NCI-H2107 treated with DMSO at 0.1 percent for 48 hours (cell line): Measurements from ENCODE around the gene HPCA.

Experiments
- DNase-seq: peaks from one replicate; lab custom pipeline; 2025; ENCODE audit not compliant: unreplicated experiment; lab: John Stamatoyannopoulos, UW

Gene HPCA

DNA sequence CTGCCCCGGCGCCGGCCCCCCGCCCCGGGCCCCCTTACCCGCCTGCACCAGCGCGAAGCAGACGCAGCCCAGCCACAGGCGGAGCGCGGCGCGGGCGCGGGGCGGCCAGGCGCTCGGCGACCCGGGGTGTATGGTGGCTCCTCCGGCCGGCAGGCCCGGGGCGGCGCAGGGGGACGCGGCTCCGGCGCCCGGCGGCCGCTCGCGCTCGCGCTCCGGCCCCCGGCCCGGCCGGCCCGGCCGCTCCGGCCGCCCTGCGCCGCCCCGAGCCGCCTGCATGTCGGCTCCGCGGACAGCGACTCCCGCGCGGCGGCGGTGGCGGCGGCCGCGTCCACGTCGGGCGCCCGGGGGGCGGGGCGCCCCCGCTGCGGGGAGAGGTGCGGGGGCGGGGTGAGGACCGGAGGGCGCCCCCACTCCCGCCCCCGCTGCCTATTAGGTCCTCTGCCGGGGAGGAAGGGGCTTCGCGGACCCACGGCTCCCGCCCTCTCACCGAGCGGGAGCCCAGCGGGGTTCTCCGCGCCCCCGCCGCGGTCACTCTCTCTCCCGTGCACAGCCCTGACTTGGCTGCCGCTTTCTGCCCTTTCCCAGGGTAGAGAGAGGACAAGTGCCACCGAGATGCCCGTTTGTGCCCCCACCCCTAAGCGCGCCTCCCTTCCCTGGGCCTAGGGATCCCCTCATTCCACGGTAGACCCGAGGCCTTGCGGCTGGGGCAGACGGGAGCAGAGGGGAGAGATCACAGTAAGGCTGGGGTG lies 15.5 kb upstream of the HPCA start, which contains the start of gene FNDC5:
Gene FNDC5 (minus strand): TSS at position 298 of the 749 bp plus-strand sequence.
- DNase-seq: no peak

DNA sequence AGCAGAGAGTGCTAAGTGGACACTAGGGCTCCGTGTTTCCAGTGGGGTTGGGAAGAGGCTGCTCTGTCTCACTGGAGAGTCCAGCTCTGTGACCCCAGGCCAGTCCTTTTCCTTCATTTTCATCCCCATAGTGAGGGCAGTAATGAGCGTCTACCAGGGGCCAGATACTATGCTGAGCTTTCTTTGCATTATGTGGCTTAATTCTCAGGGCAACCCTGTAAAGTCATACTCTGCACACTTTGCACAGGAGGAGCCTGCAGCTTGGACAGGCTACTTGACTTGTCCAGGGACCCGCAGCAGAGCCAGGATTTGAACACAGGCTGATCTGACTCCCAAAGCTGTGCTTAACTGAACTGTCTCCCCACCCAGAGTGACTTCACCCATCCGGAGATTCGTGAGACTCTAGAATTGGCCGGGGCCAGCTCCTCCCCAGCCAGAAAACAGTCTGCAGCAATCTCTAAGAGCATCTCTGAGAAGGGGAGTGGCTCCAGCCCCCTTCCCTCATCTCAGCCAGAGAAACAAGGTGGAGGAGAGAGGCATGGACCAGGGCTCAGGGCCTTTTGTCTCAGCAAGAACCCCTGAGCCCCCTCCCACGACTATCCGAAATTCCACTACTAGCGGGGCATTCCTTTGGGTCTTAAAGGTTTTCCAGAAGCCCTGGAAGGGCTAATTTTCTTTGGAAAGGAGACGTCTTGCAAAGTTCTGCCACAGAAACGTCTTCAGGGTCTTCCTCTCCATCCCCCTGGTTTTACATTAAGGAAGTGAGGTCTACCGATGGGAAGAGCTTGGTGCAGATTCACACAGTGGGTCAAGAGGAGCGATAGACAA lies 14.7 kb upstream of the HPCA start:
- no peak for DNase-seq

DNA sequence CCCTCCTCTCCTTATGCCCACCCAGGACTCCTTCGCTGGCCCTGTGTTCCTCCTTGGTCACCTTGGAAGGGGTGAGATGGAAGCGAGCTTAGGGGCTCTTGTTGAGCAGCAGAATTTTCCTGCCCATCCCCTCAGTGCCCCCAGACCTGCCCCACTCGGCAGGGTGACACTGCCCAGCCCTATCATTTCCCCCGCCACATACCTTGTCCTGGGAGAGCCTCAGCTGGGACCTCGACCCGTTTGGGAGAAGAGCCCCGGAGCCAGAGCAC lies 14.2 kb upstream of the HPCA start:
- DNase-seq: no peak

DNA sequence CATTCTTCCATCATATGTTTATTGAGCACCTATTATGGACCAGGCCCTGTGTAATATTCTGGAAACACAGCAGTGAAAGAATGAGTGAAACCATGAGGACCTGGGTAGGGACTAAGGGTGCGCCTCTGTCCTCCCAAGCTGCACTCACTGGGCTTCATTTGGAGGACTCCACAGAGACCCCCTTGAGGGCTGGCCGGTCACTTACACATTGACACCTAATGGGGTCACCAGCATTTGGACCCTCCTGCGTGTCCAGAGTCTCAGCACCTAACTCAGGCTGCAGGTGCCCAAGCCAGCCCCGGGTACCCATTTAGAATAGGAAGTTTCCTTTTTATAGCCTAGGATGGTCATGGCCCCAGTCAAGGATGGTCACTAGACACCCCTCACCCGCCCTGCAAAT lies 12.8 kb upstream of the HPCA start:
- DNase-seq: no peak

DNA sequence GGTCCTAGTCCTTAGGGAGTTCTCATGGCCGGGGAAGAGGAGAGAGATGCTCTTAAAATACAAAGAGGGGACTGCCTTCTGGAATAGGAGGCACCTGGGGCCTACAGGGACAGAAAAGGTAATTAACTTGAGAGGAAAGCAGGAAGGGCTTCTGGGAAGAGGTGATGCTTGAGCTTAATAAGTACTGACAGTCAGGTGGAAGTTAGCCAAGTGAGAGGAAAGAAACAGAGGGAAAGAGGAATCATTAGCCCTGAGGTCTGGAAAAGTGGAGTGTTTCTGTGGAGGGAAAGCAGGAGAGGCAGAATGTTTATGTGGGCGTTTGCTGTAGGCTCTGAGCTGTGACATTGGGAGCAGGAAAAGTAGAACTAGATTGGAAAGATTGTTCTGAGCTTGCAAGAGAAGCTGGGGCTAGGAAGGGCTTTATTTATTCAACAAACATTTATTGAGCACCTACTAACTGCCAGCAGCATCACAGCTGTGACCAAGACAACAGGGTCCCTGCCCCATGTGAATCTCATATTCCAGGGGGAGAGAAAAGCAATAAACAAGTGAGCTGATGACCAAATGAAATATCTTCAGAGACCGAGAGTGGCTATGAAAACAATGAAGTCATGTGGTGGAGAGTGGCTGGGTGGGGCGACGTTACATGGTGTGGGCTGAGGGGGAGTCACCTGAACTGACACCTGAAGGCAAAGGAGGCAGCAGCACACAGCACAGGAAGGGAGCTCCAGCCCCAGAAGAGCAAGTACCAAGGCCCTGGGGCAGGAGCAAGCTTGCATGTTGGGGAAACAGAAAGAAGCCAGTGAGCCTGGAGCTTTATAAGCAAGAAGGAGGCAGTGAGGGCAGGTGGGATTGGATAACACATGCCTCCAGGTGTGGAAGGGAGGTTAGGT lies 11.2 kb upstream of the HPCA start:
- DNase-seq: no peak

DNA sequence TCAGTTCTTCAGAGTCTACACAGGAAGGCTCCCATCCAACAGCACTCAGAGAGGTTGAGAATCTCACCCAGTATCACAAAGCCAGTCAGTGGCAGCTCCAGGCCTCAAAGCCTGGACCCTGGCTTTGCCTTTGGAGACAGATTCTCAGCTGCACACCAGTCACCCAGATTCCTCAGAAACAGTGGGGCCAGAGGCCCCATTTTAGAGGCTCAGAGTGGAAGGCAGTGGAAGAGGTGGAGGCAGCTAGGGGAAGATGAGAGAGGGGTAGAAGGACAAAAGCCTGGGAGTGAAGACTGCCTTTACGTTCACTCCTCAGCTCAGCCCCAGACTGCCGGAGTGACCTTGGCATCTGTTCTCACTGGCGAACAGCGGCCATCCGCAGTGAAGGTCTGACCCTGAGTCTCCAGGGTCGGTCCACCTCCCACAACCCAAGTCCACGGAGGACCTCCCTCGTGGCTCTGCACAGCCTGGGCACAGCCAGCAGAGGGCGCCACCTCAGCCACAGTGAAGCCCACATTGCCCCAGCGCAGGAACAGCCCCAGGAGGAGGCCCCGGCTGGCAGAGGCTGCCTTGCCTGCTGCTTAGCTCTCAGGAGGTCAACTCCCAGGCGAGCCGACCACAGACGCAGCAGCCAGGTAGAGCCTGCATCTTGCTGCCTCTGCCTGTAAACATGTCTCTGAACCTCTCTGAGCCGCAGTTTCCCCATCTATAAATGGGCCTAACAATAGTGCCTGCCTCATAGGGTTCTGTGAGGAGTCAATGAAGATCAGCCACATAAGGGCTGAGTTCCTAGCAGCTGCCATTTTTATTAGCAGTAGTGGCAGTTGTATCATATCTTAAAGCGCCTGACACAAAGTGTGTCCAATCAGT lies 9.7 kb upstream of the HPCA start:
- DNase-seq: no peak

DNA sequence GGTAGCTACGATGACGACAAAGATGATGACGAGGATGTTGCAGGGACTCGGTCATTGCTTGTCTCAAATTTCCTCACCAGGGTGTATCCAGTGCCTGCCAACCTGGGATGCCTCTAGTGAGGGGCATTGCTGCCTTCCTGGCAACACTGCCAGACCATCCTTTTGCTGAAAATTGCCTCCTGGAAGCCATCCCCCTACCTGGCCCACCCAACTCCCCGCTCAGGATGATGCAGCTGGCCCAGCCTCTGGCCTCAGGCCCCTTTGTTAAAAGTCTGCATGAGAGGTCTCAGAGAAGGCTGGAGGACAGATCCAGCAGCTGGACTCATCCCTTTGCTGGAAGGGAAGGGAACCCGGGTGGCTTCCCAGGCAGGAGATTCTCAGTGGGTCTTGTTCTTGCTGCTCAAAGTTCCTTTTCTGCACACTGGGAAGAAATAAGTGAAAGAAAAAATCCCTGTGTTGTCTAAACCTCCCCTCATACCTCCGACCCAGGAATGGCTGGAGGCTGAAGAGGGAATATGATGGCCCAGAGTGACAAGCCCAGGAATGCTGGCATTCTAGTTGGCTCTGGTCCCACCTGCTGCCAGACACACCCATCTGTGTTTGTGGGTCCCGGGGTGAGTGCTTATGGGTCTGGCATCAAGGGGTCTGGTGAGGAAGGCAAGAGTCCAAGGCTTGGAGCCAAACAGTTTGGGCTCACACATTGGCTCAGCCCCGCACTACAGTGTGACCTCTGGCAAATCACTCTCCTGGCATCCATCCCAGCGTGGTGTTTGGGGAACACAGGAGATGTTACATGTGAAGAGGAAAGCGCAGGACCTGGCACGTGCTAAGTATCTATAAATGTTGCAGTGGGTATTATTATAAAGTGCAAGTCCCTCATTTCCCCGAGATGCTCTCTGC lies 8.8 kb upstream of the HPCA start:
- DNase-seq: no peak

DNA sequence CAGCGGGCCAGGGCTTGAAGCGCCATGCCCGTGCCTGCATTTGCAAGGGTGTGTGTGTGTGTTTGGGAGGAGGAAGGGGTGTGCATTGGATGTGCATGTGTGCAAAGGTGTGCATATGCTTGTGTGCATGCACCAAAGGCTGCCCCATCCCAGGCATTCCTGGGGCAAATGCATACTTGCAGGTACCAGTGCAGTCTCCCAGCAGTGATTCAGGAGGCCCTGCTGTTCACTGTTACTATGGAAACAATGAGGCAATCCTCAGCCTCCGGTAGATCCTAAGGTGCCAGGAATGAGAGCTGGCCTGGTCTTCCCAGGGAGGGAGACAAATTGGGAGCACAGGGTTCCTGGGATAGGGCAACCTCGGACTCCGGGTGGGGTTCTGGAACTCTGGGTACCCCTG lies 8.1 kb upstream of the HPCA start:
- DNase-seq: no peak

DNA sequence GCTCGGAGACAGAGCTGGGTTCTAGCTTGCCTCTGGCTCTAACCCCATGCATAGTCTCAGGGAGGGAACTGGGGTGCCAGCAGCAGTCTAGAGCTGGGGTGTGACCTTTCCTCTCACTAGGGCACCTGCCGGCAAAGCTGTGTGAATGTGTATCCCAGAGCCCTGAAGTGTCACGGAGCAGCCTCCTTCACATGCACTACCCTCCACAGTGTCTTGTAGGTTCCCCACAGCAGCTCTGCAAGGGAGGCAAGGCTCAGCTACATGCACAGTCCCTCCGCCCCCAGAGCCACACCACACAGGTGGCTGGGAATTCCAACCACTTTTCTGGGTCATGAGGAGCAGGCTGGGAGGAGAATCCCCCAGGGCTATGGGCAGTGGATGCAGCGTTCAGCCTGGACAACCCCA lies 7.7 kb upstream of the HPCA start:
- no peak for DNase-seq

DNA sequence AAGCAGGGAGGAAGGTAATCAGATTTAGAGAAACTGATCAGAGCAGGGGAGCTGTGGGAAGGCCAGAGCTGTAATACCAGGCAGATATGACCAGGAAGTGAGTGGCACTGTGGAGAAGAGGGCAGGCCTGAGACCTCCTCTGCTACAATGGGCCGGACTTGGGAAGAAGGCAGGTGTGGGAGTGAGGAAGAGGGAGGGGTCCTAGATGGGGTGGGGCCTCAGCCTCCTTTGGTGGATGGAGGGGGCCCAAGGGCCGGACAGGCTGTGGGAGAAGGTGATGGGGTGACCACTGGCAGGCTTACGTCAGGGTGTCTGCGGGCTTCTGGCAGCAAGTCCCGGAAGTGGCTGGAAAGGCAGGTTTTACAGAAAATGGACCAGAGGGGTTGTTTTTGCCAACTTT lies 5.0 kb upstream of the HPCA start:
- DNase-seq: no peak

DNA sequence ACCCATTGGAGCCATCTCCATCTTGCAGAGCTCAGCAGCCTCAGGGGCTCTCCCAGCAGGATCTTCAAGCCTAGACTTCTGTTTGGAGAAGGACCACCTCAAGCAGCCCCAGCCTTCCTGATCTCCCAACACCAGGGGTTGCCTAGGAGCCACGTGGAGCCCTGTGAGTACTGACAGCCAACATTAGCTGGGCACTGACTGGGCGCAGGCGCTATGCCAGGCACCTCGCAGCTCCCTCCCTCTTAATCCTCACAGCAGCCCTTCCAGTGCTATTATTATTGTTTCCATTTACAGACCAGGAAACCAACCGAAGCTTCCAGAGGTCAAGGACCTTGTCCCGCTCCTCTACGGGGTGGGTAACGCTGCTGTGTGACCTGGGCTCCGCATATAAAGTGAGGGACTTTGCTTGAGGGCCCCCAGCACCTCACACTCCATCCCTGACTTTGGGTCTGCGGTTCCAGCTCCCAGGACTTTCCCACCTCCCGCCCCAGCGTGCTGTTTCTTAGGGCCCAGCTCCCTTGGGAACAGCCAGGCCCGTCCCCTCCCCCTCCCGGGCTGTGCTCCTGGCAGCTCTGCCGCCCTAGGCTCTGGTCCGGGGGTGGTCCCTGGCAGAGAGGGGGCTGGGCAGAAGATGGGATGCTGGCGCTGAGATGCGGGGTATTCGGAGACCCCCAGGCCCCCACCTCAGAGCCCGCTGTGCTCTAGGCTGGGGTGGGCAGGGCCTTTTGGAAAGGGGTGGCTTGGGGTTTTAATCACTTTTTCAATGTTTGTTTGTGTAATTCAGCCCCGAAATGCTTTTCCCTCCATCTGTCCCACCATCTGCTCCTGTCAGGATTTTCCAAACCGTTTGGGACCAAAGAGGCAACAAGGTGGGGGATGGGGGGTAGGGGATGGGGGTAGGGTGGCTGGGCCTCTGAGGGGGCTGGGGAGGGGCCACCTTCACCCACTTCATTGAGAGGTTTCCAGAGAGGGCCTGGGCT lies 4.1 kb upstream of the HPCA start:
- peak; percentile 31 for DNase-seq

DNA sequence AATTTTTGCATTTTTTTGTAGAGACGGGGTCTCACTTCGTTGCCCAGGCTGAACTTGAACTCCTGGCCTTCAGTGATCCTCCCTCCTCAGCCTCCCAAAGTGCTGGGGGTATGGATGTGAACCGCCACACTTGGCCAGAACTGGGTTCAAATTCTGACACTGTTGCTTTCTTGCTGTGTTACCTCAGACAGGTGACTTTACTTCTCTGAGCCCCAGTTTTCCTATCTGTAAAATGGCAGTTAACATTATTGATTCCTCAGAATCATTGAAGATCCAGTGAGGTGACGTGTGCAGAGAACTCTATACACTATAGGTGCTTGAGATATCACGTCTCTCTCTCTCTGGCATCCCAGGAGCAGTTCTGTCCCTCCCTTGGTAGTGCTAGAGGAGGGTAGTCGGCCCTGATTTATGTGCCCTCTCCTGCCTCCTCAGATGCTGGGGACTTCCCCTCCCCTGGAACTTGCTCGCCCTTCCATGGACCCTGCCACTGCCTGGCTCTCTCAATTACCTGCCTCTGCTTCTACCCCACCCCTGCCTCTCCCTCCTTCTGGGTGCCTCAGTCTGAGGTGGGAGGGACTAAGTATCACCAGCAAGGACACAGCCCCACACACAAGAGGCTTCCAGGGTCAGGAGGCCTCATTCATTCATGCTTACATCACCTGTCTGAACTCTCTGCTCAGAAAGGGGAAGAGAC lies 2.8 kb upstream of the HPCA start:
- no peak for DNase-seq

DNA sequence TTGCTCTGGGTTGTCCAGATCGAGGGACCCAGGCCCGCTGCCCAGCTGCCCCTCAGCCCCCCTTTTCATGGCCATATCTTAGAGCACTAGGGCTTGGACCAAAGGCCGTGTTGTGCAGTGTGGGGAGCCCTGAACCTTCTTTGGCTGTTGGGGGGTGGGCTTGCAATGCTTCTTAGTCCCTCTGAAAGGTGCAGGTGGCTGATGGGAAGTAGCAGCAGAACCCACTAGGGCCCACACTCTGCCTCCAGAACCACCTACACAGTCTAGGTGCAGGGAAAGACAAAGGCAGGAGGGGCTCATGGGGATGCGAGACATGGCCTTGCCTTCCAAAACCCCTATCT lies 2.3 kb upstream of the HPCA start:
- DNase-seq: no peak

DNA sequence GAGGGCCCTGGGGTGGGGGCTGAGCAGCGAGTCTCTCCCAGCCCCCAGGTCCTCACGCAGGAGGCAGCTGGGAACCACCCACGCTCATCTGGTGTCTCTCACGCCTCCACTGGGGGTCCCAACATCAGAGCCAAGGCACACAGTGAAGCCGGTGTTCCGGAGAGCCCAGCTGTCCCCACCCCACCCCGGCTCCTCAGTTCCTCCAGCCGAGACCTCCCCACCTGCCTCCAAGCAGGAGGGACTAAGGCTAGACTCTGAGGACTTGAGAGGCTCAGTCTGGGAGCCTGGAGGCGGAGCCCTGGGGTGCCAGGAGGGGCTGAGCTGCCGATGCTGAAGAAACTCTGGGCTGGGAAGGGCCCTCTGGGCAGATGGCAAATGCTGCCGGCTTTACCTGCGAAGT lies 1.6 kb upstream of the HPCA start:
- DNase-seq: no peak

DNA sequence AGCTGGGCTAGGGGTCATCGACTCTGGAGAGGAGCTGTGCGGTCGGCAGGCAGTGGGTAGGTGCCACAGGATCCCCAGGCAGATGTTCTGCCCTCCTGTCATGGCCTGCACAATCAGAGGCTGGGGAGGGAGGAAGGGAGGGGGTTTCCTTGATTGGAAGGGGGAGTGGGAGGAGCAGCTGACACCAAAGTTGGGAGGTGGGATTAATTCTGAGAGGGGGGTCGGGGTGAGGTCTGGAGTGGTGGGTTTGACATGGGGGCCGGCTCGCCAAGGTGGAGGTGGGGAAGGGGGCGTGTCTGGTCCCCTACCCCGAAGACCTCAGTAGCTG lies 651 bp upstream of the HPCA start:
- no peak for DNase-seq

DNA sequence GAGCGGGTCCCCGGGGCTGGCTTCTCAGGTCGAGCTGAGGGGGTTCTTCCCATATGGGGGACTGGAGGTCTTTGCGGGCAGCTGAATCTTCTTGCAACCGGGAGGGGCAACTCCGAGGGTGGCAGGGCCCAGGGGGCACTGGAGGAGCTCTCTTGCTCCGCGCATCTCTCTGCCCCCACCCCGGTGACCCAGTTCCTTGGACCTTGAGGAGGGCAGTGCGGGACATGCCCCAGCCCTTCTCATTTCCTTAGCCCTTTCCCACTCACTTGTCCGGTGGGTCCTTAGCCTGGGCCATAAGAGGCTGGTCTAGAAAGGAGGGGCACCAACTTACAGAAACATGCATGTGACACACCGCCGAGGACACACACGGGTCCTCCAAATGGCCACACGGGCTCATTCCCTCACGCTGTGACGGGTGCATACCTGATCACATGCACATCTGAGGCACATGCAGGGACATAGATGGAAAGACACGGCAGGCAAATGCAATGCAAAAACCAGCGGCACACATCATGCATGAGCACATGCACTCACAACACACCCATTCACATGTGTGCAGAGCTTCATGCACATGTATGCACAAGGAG lies 630 bp downstream of the HPCA start:
- no peak for DNase-seq

DNA sequence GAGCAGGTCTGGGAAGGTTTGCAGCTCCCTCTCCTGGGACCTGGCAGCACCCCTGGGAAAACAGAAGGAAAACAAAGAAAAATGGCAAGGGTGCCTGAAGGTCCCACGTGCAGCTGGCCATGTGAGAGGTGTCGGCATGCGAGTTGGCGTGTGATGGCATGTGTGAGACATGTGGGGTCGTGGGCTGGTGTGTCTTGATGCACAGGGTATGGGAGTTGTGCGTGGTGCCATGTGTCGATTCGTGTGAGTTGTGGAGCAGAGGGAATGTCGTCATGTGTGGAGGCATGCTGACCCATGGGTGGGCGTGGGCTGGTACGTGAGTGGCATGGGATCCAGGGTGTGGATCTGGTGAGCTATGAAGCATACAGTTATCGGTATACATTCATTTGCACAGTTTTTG lies 1.3 kb downstream of the HPCA start:
- DNase-seq: no peak

DNA sequence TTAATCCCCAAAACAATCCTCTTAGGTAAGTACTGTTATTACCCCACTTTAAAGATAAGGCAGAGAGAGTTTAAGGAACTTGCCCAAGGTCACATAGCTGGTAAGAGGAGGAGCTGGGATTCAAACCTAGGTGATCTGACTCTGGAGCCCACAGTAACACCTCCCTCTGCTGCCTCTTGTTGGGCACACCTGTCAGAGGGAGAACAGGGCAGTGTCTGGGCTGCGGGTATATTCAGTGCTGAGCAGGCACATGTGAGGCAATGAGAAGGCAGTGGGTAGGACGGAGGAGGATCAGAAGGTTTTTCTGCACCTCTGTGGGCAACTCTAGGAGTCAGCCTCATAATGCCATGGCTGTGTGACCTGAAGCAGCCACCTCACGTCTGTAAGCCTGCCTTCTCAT lies 1.8 kb downstream of the HPCA start:
- no peak for DNase-seq
